Ramos (cell line): Measurements from ENCODE around the gene SPHKAP.
"Not testable (repeated sequence)": the region's sequence is repeated elsewhere in the genome, so short reads cannot be mapped to it uniquely, and the experiment has no call there.

Source experiments
- in situ Hi-C: fragments of 300-500 bp; cut with MboI; formaldehyde crosslinking; loops from one replicate; pipeline ENCODE4 v1.14.3; 2022; ENCODE audit warnings: low sequenced_read_pairs; ENCODE audit not compliant: unreplicated experiment

Gene SPHKAP

GRCh38 chr2:228039752-228040534 lies 141.5 kb downstream of the SPHKAP start:
- in situ Hi-C loops, result no loop called here

GRCh38 chr2:228038967-228039366 lies 142.5 kb downstream of the SPHKAP start:
- in situ Hi-C loops, result no loop called here

DNA sequence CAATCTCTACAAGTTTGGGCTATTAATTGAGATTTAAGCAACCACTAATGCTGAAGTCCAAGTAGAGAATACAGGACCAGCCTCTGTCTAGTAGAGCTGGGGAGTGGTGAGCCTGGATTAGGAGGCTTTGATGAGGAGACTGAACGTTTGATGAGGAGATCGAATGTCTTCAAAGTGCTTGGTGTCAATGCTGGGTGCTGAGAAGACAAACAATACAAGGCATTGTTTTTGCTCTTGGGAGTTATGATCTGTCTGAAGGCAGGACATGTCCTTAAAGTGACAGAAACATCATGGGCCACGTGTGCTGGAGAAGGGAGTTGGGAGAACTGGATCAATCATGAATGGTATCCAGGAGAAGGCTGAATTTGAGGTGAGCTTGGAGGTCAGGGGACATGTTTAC lies 143.6 kb downstream of the SPHKAP start:
- in situ Hi-C loops, result no loop called here

DNA sequence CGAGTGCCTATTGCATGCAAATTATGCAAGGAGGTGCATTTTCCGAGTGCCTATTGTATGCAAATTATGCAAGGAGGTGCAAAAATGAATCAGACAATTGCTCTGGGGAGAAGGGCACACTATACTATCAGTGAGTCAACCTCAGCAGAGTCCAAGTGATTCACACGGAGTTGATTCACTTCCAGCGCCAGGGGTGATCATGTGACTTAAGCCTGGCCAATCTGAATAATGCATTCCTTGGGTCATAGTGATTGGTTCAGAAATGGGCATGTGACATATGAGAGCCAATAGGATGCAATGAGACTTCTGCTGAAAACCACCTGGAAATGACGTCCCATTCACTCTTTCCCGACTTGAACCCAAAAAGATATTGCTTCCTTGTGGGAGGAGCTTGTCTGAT lies 157.9 kb downstream of the SPHKAP start:
- in situ Hi-C loops, result no loop called here

- in situ Hi-C loops, result no loop called here
These were observed 163.2 kb downstream of the SPHKAP start for GRCh38 chr2:228018311-228018710.

DNA sequence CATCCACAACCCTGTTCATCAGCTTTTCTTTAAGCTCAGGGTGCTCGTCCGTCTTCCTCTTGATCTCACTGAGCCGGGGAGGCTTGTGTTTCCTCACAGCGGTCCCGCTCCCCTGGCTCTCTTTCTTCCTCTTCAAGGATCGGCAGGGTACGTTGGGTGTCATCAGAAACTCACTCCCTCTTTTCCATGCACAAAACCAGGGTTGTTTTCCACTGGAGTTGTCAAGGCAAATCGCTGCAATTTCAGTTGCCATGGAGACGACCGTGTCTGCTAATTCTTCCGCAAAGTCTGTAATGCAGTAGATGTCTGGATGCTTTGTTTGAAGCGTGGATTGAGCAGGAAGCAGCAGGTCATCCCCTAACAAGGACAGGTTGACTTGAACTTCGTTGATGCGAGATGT lies 163.7 kb downstream of the SPHKAP start:
- in situ Hi-C loops, result no loop called here

GRCh38 chr2:228016402-228016801 lies 165.1 kb downstream of the SPHKAP start:
- in situ Hi-C loops, result no loop called here

DNA sequence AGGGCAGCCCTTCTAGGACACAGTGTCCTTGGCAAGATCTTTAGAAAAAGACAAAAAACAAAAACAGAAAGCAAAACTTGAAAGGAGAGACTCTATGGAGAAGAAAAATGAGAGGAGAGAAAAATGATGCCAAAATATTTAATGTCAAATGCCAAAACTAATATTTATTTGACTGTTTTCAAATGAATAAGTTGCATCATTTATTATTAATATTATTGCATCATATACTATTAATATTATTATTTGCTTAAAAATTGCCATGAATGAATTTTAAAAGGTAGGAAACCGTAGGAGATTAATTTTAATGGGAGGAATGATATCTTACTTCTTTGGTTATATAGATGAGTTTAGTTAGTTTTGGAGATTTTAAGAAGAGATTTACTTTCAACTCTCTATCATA lies 165.7 kb downstream of the SPHKAP start:
- in situ Hi-C loops, result no loop called here

GRCh38 chr2:227996366-227996765 lies 185.1 kb downstream of the SPHKAP start:
- in situ Hi-C loops, result no loop called here

- in situ Hi-C loops, result no loop called here
These were observed 190.6 kb downstream of the SPHKAP start for GRCh38 chr2:227990937-227991336.

DNA sequence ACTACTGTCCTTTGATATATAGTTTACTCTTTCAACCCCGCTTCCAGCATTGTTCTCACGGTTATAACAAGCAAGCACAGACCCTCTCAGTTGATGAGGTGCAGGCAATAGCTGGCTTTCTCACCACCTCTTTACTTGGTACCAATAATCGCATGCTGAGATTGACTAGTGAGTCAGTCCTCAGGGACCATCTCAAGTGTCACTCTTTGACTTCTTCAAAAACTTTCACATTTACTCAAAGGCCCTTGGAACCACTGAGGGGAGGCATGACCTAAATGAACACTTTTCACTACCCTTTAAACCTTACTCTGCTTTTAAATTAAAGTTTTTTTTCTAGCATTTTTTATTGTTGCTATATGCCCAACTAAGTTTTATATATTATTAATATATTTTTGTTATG lies 208.2 kb downstream of the SPHKAP start:
- in situ Hi-C loops, result no loop called here

GRCh38 chr2:227971619-227972230 lies 209.8 kb downstream of the SPHKAP start:
- in situ Hi-C loops, result no loop called here

- in situ Hi-C loops, result no loop called here
These were observed 221.2 kb downstream of the SPHKAP start for GRCh38 chr2:227960317-227960716.

DNA sequence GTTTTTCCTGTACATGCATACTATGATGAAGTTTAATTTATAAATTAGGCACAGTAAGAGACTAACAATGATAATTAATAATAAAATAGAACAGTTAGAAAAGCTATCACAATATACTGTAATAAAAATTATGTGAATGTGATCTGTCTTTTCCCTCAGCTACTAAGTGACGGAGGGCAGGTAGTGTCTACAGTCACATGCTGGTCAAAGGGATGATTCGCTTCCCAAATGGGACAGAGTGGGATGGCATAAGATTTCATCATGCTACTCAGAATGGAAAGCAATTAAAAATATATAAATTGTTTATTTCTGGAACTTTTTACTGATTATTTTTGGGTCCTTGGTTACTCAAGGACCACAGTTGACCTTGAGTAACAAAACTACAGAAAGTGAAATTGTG lies 238.5 kb downstream of the SPHKAP start:
- in situ Hi-C loops, result no loop called here

DNA sequence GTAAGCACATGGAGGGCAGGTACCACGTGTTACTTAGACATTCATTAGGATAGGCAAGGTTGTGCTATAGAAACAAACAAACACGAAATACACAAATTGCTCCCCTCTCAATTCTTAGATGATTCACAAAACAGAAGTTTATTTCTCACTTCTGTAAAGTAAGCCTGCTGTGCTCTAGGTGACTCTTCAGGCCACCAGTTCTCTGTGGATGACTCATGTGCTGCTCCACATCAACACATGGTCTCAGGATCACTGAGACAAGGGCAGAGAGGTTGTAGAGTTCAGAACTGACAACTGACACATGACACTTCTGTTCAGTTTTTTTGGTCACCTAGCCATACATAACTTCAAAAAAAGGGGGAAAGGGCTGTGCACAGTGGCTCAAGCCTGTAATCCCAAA lies 239.5 kb downstream of the SPHKAP start:
- in situ Hi-C loops, result no loop called here

GRCh38 chr2:227939271-227940027 lies 242.0 kb downstream of the SPHKAP start:
- in situ Hi-C loops, result no loop called here

DNA sequence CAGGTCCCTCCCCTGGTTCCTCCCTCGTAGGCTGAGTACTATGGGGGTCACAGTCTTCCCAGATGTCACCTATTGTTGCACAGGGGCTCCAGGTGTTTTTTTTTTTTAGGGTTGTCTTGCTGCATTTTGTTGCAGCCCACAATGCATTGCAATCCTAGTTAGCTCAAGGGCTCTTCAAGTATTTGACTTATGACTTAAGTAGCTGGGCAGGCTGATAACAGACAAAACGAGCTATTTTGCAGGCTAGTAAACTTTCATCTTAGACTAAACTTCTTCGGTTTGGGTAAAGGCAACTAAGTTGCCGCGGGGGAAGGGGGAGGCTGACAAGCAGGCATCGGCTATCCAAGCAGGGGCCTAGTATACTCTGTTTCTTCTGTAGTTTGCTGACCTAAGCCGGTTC lies 245.2 kb downstream of the SPHKAP start:
- in situ Hi-C loops, result not testable (repeated sequence)

DNA sequence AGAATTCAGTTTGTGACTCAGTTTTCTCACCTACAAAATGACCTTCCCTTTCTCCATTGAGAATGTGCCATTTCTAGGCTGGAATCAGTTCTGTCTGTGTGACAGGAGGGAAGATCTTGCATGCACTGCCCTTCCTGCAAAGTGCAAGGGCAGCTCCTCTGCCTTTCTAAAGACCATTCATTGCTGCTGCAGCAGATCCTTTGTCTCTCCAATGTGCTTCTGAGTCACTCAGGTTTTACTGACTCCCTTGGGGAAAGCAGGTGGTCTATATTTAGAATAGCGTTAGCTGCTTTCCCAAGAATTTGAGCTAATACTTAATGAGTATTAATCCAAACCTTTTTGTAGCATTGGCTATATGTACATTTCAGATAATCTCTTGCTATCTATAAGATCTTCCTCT lies 247.6 kb downstream of the SPHKAP start:
- in situ Hi-C loops, result no loop called here

- in situ Hi-C loops, result no loop called here
These were observed 249.1 kb downstream of the SPHKAP start for GRCh38 chr2:227932403-227932802.

- in situ Hi-C loops, result no loop called here
These were observed 249.5 kb downstream of the SPHKAP start for GRCh38 chr2:227932001-227932400.
